DMS 273 (cell line): ENCODE data around the gene PDZRN4.

Source experiments
- DNase-seq: peaks from one replicate; lab custom pipeline; 2025; ENCODE audit not compliant: unreplicated experiment; lab: John Stamatoyannopoulos, UW

Gene PDZRN4

GRCh38 chr12:41621291-41621690 is 433.2 kb downstream of the PDZRN4 start:
- DNase-seq, result no peak
